ENCODE measurements around the gene TARP.

TARP gene

GRCh38 chr7:38211940-38212339 is 61.5 kb downstream of the TARP start:
- no peak for DNase-seq

GRCh38 chr7:38211486-38211885 is 62.0 kb downstream of the TARP start:
- no peak for DNase-seq

Measured in RPMI8226 (cell line).